Activated CD8-positive, alpha-beta memory T cell treated with anti-CD3 and anti-CD28 coated beads, Interleukin-2, amount 50 U/mL, for 48 hours (primary cell): Measurements from ENCODE around the gene NEIL3.

Source experiments
- DNase-seq: peaks from one replicate; pipeline ENCODE4 v3.0.0-alpha.2; 2020

Gene NEIL3

DNA sequence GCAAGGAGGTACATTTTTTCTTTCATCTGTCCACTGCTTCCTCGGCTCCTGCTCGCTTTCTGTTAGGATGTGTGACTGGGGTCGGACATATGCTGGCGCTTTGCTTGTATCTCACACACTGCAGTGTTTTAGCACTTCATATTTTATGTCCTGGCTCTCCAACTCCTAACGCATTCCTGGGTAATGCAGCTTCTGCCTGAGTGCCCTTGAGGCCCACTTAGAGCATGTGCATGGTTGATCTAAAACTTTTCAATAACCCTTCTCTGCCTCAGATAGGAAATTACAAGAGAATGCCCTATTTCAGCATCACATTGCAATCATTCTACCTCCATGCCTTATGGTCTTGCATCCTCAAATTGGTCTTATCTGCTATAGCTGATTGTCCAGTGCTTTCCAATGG, 65.3 kb downstream of the NEIL3 start:
- no peak for DNase-seq

DNA sequence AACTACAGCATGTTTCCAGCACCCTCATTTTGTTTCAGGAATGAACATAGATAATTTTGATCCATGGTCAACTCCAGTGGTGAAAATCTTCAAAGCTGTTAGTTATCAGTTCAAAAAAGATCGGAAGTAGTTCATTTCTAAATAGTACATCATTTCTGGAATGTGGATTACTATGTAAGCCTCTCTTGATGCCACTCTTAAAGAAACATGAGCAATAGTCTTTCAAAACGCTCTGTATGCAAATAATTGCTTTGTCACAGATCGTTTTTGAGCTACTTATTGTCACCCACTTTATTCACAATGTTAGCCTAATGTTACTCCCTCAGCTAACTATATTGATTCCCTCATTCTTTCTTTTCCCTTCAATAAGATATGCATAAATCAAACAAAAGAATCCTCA, 65.7 kb downstream of the NEIL3 start:
- DNase-seq, result no peak

DNA sequence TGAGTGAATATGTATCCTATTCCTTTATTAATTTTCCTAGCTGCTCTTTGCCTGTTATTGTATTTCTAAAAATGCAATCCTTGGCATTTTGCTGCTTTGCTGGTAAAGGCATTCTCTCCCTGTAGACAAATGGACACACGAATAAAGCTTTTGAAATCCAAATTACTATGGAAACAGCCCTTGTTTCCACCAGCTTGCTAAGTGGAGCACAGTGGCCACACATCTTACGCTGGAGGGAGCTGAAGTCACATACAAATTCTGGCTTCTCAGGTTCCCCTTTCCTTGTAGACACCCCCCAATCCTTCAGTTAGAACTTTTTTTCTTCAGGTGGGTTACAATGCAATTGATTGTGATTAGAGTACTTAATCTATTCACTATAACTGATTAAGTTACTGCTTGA, 66.3 kb downstream of the NEIL3 start:
- DNase-seq, result no peak

DNA sequence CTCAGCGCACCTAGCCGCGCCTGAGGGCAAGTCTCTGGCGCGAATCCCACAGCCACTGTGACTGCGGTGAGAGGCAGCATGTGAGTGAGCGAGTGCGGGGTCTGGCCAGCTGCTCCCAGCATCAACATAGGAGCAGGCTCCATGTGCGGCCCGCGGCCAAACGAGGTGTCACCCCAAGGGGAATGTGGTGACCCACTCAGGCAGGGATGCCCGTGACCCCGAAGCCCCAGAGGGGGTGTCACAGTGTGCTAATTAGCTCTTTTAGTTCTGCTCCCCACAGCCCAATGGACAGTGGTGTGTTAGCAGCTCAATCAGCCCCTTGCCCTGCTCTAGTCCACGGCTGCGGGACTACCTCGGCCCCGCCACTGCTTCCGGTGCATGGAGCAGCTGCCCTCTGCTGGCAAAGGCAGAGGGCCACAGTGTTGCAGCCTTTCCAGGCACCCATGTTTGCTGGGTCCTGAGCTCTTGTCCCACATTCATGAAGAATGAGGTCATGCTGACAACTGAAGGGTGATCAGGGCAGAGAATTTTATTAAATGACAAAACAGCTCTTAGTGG, 71.1 kb downstream of the NEIL3 start:
- DNase-seq, result no peak

DNA sequence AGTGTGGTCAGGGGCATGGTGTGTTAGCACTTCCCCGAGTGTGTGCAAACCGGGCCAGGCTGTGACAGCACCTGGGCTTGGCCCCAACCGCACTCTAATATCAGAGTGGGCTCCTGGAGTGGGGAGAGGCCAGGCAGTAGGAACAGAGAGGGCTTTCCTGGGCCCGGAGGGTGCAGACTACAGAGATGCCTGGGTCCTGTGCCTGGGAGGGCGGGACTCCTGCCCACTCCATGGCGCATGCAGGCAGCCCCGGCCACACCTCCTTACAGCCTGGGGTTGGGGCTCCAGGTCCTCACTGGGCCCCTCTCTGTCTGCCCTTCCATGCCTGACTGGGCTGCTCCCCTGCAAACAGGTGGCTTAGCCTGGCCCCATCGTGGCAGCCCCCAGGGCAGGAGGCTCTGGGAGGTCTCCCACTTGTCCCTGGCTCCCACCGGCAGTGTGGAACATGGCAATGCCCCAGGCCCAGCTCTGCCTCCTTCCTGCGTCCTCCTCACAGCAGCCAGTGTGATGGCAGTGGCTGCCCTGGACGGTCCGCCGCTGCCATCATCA, 72.2 kb downstream of the NEIL3 start:
- no peak for DNase-seq

DNA sequence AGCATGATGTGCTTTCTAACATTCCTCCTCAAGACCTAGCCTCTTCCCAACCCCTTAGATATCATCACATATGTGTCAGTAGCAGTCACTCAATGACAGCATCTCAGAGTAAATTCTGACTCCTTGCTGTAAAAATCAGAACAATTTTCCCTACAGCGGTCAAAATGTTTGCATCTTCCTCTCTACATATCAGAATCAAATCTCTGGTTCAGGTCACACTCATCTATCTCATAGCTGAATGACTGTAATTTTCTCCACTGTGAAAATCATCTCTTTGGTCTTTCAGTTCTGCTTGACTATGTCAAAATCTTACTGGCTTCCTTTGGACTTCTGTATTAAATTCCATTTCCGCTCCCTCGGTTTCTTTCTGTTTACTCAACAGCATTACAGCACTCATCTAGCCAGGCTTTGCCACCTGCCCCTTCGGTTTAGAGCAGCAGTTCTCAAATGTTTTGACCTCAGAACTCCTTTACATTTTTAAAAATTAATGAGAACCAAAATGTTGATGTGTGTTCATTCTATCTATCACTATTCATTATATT, 75.3 kb downstream of the NEIL3 start:
- DNase-seq, result no peak

DNA sequence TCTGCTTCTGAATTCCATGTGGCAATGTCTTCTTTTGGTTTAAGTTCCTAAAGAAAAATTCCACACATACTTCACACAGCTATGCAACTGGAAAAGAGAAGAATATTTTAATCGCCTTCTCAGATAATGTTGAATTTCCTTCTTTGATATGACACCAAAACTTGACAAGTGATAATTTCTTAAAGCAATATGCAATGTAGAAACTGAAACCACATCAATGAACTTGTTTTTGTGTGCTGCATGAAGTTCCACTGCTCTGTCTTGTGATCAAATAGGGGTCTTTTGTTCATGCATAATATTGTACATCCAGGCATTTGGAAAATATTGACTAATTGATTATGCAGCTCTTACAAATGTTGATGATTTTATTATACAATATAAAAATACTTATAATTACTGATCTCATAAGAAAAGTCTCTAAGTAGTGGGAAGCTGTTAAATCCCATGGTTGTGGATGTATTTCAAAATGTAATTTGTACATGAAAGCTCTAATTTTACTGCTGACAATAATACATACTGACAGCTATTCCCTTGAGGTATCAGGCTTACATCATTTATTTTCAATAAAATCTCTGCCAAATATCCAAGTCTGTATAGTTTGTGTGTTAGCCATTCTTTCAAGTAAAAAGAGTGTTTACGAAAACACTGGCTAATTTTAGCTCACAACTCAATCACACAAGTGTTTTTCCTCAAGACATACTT, 76.1 kb downstream of the NEIL3 start:
- no peak for DNase-seq

DNA sequence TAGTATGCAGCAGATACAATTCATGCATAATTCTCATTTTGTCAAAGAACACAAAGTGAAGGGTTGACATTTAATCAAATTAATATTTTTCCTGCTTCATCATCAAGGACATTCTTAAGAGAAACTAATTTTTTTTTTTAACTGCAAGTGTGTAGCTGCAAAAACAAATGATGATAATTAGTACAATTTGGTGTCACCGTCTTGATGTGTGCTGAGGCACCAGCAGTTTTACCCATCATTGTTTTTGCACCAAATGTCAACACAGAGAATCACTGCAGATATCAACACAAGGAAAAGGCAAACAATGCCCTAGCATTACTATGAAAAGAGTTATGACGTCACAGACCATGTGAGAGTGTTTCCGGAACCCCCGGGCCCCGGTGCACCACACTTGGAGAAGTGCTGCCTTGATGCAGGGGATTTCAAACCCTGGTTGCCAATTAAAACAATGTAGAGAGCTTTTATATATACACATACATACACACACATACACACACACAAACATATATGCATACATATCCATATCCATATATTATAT, 76.7 kb downstream of the NEIL3 start:
- no peak for DNase-seq

DNA sequence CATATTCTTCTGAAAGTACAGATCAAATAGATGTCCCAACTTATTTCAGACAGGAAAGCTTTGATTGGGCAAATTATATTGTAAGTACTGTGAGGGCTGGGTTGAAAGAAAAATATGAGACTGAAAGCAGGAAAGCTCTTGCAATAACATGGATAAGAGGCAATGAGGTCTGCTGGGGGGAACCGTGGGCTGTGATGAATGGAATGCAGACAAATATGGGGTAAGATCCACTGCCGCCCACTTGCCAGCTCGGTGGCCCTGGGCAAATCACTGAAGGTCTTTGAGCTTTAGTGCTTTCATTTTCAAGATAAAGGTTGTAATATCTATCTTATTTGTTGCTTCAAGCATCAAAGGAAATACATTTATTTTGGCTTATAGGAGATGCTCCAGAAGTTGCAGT, 81.6 kb downstream of the NEIL3 start:
- no peak for DNase-seq

DNA sequence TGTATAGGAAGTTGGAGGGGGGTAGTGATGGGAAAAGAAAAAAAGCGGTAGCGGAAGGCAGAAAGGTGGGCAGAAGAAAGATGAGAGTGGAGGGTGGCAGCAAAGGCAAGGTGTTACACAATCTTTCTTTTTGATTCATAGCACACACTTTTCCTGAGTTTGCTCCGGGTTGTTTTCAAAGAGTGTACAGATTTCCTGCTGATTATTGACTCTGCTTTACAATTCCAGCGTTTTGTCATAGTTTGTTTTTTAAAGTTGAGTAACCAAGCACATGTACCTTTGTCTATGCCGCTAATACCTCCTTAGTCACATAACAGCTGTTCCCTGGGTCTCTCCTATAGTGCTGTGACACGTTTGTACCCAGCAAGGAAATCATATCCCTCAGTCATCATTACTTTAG, 82.3 kb downstream of the NEIL3 start:
- no peak for DNase-seq

DNA sequence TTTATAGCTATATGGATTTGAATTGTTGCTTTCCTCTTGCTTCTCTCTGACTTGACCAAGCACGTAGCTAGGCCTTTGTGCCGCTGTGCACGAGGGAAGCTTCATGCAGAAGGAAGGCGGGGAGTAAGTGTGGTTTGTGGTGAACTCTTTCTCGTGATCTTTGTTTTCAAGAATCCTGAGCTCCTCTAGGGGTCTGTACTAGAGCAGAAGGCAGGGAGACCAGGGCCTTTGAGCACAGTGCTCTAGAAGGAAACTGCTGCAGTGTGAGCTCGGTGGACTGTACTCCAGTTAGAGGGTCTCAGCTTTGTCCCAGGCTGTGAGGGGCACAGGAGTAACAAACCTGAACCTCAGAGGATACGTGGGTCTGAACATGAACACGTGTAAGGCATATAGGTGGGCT, 83.6 kb downstream of the NEIL3 start:
- DNase-seq, result no peak

DNA sequence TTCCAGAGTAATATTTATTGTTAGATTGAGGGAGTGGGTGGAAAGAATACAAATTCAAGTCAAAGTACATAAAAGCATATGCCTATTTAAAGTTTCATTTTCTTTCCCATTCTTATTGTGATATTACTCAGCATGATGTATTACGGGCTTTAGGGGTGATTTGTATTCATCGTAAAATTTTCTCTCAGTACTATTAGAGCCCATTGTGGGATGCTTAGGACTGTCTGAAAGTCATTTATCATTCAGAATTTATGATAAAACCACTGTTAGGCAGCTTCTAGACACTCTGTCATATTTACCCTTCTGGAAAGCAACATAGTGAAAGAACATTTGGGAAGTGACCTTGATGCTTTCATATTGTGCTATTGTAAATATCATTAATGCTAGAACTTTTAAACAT, 86.7 kb downstream of the NEIL3 start:
- DNase-seq, result no peak

DNA sequence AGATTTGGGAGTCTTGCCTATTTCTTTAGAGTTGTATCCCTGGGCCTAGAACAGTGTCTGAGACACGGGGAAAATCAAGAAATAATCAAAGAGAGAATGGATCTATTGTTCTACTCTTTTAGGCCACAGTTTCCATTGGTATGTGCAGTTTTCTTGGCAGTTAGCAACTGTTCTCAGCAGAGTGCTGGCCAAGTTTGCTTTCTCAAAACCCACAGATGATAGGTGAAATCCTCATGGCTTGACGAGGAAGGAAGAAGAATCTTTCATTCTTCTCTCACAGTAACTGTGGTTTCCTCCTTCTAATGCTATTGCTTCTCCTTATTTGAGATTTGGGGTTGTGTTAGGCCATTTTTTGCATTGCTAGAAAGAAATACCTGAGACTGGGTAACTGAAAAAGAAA, 90.4 kb downstream of the NEIL3 start:
- no peak for DNase-seq

DNA sequence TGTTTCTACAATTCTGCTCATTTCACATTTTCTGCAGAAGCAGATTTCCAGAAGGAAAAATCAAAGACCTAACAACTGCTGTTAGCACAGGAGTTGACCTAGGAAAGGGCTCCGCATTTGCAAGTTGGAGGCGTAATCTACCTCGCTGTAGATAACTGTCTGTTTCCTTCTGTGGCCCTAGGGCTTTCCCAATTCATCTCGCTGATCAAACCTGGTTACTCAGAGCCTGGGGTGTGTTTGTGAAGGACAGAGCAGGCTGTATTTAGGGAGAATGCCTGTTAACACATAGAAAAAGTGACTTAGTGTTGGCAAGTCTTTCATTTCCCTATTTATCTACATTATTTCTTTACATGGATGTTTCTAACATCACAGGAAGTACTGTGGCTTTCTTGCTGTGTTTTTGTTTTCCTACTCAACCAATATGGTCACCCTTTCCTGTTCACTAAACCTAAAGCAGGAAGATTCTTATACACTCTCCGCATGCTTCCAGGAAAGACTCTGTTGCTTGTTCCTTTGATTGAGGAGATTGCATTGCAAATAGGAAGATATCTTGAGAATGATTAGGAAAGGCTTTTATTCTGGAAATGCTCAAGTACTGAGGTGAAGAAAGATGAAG, 92.1 kb downstream of the NEIL3 start:
- no peak for DNase-seq

DNA sequence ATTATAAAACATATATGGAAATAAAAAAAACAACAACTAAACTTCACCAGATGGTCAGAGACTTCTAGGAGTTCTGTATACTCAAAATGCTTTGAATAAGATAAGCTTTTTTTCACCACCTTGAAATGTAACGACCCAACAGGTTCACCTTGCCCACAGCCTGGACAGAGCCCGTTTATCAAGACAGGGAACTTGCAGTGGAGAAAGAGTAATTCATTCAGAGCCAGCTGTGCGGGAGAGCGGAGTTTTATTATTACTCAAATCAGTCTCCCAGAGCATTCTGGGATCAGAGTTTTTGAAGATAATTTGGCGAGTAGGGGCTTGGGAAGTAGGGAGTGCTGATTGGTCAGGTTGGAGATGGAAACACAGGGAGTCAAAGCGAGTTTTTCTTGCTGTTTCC, 94.1 kb downstream of the NEIL3 start:
- no peak for DNase-seq

DNA sequence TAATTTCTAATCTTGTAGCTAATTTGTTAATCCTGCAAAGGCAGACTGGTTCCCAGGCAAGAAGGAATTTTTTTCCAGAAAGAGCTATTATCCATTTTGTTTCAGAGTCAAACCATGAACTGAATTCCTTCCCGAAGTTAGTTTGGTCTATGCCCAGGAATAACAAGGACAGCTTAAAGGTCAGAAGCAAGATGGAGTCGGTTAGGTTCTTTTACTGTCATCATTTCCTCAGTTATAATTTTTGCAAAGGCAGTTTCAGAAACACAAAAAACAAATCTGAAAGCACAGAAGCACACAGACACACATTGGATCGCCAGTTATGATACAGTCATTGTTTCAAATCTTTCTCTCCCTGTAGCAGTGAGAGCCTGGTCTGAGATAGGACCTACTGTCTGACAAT, 94.7 kb downstream of the NEIL3 start:
- DNase-seq, result no peak

DNA sequence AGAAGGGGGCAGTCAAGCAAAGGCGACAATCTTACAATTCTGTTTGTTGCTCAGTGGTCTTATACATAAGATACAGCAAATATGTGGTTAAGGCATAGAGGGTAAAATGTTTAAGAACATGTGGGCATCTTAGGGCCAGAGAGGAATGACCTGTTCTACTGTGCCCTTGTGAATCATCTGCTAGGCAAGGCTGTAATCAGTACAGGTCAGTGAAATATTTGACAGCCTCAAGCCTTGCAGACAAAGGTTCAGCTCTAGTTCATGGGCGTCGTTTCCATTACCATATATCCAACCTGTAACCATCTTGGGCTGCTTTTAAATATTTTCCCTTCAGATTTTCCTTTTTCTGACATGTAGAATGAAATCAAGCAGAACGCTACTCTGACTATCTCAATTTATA, 95.3 kb downstream of the NEIL3 start:
- no peak for DNase-seq

DNA sequence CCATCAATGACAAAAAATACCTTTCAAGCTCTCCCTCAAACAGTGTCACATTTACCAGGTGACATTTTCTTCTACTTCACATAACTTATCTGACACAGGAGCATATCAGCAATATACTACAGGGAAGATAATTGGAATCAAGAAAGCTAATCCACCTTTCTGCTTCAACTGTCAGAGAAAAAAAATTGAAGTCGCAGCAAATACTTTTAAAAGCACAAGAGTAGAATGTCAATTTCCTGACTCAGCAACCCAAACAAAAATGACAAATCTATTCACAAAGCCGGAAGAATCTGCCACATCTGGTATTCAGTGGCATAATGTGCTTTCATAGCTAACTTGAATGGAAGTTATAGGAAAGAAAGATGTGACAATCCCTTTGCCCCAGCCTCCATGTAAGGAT, 95.8 kb downstream of the NEIL3 start:
- no peak for DNase-seq

DNA sequence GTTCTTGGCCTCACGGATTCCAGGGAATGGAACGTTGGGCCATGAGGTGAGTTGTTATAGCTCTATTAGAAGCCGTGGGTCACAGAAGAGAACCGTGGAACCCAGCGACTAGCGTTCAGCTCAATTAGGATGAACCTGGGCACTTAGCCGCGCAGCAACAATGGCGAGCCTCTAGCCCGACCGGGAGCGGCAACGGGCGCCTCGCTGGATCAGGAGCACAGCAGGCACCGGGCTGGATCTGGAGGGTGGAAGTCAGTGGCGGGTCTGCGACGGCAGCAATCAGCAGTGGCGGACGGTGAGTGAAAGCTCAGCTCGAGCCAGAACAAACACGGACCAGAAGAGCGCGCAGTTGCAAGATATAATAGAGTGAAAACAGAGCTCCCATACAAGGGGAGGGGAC, 98.3 kb downstream of the NEIL3 start:
- DNase-seq, result no peak

DNA sequence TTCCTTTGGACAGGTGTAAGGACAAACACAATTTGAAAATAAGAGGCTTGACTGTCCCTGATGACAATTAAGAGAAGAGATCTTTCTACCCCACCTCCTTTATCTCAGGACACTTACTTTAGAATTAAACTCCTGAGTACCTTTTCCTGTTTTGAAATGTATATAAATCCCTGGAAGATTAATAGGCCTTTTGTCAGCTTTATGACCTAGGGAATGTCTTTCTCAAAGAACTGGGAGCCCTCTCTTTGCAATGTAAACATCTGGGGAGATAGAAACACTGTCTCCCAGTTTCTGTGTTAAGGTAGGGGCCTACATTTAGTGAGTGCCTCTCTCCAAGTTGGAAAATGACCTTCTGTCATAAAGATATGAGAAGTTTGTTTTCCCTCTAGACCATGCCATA, 100.9 kb downstream of the NEIL3 start:
- DNase-seq, result no peak

DNA sequence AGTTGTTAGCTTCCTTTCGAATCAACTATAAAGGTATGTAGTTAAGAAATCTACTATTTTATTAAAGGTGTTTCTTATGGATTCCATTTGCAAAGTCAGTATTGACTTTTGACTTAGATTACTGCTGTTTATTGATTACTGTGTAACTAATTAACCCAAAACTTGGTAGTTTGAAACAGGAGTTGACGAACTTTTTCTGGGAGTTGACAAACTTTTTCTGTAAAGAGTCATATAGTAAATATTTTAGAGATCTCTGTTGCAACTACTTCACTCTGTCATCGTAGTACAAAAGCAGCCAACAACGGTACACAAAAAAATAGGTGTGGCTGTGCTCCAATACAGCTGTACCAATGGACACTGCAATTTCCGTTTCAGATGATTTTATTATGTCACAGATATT, 102.3 kb downstream of the NEIL3 start:
- no peak for DNase-seq
